HL-60 (cell line): ENCODE data around the gene PRAME.

Source experiments
- CTCF ChIP-seq: IDR thresholded peaks from one replicate; pipeline ENCODE4 v1.5.1; 2011; ENCODE audit warnings: low read length, control low read depth, inconsistent platforms; ENCODE audit not compliant: insufficient read depth
- GABPA ChIP-seq: IDR thresholded peaks from 2 replicates; pipeline ENCODE4 v1.6.1; 2012; ENCODE audit warnings: low read depth
- POLR2AphosphoS5 ChIP-seq: IDR thresholded peaks from 2 replicates; pipeline ENCODE4 v1.6.1; 2012; ENCODE audit warnings: low read depth
- REST ChIP-seq: IDR thresholded peaks from 2 replicates; pipeline ENCODE4 v1.6.1; 2012; ENCODE audit warnings: low read depth; ENCODE audit not compliant: insufficient replicate concordance
- SPI1 ChIP-seq: IDR thresholded peaks from 2 replicates; pipeline ENCODE4 v1.6.1; 2012; ENCODE audit warnings: low read depth, mild to moderate bottlenecking, borderline replicate concordance

GRCh38 chr22:22588485-22589164 is 29.6 kb upstream of the PRAME start:
- no peak for TF ChIP-seq CTCF
- no peak for TF ChIP-seq SPI1
- TF ChIP-seq REST, result no peak
- TF ChIP-seq POLR2AphosphoS5, result no peak
- no peak for TF ChIP-seq GABPA
